Measurements from ENCODE around the gene HIF3A.
A peak's percentile ranks its signal among the peaks of the same experiment; 100 is the strongest.
"Not testable (repeated sequence)": the region's sequence is repeated elsewhere in the genome, so short reads cannot be mapped to it uniquely, and the experiment has no call there.

Gene HIF3A

GRCh38 chr19:46294494-46294893, 2.3 kb upstream of the HIF3A start:
- no peak for DNase-seq

GRCh38 chr19:46295401-46296201, 1.2 kb upstream of the HIF3A start:
- peak; percentile 57 for DNase-seq

- no peak for DNase-seq
These were observed 701 bp upstream of the HIF3A start for GRCh38 chr19:46296202-46296480.

GRCh38 chr19:46297700-46298478, 1.0 kb downstream of the HIF3A start:
- peak; percentile 36 for DNase-seq

- no peak for DNase-seq
These were observed 1.7 kb downstream of the HIF3A start for GRCh38 chr19:46298479-46299003.

GRCh38 chr19:46299004-46299509, 2.2 kb downstream of the HIF3A start:
- peak; percentile 90 for DNase-seq

GRCh38 chr19:46299695-46300094, 2.9 kb downstream of the HIF3A start:
- peak; percentile 66 for DNase-seq

GRCh38 chr19:46303322-46303690, 6.5 kb downstream of the HIF3A start:
- no peak for DNase-seq

DNA sequence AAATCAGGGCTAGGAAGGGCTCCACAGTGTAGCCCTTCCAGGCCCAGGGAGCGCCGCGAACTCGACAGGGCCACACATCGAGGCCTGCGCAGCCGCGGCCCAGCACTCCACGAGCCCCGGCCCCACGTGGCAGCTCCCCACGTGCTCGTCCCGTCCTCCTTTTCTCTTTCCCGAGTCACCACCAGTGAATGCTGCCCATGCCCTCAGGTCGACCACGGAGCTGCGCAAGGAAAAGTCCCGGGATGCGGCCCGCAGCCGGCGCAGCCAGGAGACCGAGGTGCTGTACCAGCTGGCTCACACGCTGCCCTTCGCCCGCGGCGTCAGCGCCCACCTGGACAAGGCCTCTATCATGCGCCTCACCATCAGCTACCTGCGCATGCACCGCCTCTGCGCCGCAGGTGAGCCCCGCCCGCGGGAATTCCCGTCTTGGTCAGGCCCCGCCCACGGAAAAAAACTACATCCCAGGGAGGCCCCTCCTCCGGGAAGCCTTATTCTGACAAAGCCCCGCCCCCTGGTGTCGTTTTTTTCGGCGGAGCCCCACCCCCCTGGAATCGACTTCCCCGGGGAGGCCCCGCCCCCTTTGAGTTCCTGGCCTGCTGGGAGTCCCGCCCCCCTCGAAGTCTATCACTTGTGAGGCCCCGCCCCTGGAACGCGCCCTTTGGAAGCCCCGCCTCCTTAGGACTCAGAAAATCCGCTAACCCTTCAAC, 7.0 kb downstream of the HIF3A start:
- no peak for DNase-seq

- DNase-seq, result no peak
These were observed 9.7 kb downstream of the HIF3A start for GRCh38 chr19:46306501-46306900.

DNA sequence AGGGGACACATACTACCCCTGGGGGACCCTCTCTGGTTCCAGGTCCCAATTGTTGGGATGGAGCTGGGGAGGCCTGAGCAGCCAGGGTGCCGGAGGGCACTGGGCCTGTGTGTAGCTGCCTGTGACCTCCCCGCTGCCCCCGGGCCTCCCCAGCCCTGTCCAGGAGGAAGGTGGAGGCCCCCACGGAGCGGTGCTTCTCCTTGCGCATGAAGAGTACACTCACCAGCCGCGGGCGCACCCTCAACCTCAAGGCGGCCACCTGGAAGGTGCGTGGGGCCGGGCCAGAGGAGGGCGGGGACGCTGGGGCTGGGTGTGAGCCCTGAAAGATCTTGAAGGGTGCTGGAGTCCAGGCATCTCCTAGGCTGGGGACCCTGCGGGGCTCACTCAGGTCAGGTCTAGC, 11.7 kb downstream of the HIF3A start:
- no peak for DNase-seq

- no peak for DNase-seq
These were observed 12.2 kb downstream of the HIF3A start for GRCh38 chr19:46309056-46309455.

- DNase-seq, result no peak
These were observed 14.6 kb downstream of the HIF3A start for GRCh38 chr19:46311444-46311843.

- DNase-seq, result not testable (repeated sequence)
These were observed 17.0 kb downstream of the HIF3A start for GRCh38 chr19:46313540-46314469.

- no peak for DNase-seq
These were observed 20.5 kb downstream of the HIF3A start for GRCh38 chr19:46317339-46317738.

DNA sequence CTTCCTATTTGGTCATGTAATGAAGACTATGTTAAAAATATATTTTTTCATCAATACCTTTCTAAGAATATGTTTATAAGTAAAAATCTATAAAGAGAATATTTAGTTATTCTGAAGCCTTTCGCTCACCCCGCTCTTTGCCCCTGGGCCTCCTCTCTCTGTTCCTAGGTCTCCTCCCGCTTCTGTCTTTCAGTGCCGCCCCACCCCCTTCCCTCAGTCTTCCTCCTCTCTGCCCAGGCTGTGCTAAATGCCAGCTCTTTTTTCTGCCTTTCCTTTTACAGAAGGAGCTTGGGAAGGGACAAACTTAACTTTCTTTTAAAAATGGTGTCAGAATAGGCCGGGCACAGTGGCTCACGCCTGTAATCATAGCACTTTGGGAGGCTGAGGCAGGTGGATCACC, 22.8 kb downstream of the HIF3A start:
- DNase-seq, result no peak

GRCh38 chr19:46320559-46320958, 23.7 kb downstream of the HIF3A start:
- DNase-seq, result no peak

- DNase-seq, result no peak
These were observed 24.8 kb downstream of the HIF3A start for GRCh38 chr19:46321653-46322052.

DNA sequence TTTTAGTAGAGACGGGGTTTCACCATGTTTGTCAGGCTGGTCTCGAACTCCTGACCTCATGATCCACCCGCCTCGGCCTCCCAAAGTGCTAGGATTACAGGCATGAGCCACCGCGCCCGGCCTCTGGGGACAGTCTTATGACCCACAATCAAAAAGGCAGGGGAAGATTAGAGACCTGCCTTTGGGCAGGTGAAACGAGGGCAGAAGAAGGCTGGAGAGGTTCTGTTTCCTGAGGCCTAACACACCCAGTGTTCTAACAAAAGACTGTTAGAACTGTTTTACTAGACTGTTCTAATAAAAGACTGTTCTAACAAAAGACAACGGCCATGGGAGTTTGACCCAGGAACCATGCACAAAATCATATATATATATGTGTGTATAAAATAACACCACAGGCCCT, 26.4 kb downstream of the HIF3A start:
- not testable (repeated sequence) for DNase-seq

DNA sequence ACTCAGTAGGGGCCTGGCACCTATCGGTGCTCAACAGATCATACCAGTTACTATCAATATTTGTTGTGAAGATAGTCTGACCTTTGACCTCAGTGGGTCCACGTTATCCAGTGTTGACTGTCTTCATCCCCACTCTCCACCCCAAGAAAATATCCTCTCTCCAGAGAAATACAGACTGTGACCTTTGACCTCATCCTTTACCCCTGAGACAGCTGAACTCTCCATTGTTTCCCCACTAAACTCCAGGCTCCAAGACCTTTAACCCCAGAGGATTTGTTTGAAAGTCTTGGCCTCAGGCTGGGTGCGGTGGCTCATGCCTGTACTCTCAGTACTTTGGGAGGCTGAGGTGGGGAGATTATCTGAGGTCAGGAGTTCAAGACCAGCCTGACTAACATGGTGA, 27.4 kb downstream of the HIF3A start:
- no peak for DNase-seq

DNA sequence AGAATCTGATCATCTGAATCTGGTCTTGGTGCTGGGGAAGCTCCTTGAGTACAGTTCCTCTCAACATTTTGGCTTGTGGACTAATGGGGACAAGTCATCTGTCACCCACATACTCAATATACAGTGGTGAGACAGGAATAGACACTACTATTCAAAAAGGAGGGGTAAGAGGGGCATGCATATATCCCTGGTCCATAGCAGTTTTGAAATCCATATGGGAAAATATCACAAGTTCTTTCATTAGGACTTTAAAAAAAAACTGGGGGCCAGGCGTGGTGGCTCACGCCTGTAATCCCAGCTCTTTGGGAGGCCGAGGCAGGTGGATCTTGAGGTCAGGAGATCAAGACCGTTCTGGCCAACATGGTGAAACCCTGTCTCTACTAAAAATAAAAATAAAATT, 29.8 kb downstream of the HIF3A start:
- DNase-seq, result no peak

DNA sequence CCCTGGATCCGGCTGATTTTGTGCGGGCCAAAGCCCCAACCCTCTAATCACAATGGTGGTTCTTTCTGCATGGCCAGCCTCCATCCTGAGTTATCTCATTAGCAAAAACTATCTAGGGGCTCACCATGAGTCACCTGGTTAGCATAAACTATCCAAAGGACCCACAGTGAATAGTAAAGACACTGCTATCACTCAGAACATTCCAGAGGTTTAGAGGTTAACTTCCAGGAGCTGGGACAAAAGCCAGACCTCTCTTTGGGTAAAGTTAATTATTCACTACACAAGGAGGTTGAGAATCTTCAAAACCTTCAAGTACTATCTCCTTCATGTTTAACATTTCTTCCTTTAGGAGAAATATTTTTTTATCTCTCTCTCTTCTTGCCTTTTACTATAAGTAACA, 31.2 kb downstream of the HIF3A start:
- no peak for DNase-seq
